DND-41 (cell line): Measurements from ENCODE around the gene AARS1.
"Not testable (repeated sequence)": the region's sequence is repeated elsewhere in the genome, so short reads cannot be mapped to it uniquely, and the experiment has no call there.

ENCODE experiments used
- ATAC-seq: fragments of 200-7000 bp; cut with Tn5 transposase; 3 replicates; pipeline ENCODE4 v1.9.1; 2021; ENCODE audit warnings: low read depth; ENCODE audit not compliant: insufficient read depth
- DNase-seq: peaks from one replicate; pipeline ENCODE4 v3.0.0-alpha.2; 2020
- H2AFZ ChIP-seq: 2 replicates; pipeline ENCODE4 v1.6.0; 2012; ENCODE audit warnings: low read depth, low read length
- H3K27ac ChIP-seq: 2 replicates; pipeline ENCODE4 v1.5.1; 2012; ENCODE audit warnings: low read length, inconsistent platforms
- H3K27me3 ChIP-seq: fragments of 200-600 bp; sonication (generic); 2 replicates; pipeline ENCODE4 v1.6.0; 2012; ENCODE audit warnings: low read length, mild to moderate bottlenecking, inconsistent platforms; ENCODE audit not compliant: insufficient read depth, poor library complexity
- H3K36me3 ChIP-seq: 2 replicates; pipeline ENCODE4 v1.5.1; 2012; ENCODE audit warnings: low read length, inconsistent platforms; ENCODE audit not compliant: insufficient read depth
- H3K4me1 ChIP-seq: 2 replicates; pipeline ENCODE4 v1.5.1; 2012; ENCODE audit warnings: mild to moderate bottlenecking, low read length; ENCODE audit not compliant: insufficient read depth
- H3K4me2 ChIP-seq: 2 replicates; pipeline ENCODE4 v1.6.0; 2012; ENCODE audit warnings: mild to moderate bottlenecking, moderate library complexity, low read length, inconsistent platforms; ENCODE audit not compliant: insufficient read depth
- H3K4me3 ChIP-seq, 2 experiments: fragments of 200-600 bp in 1 of 2; shearing (Covaris generic) in 1 of 2; 2 replicates each; pipeline ENCODE4 v1.5.1; 2012 to 2016; ENCODE audit warnings: inconsistent platforms in 2 of 2, low read length in 2 of 2, mild to moderate bottlenecking in 2 of 2, low read depth in 1 of 2, moderate library complexity in 1 of 2
- H3K79me2 ChIP-seq: 2 replicates; pipeline ENCODE4 v1.6.0; 2012; ENCODE audit warnings: low read length, inconsistent platforms; ENCODE audit not compliant: insufficient read depth
- H3K9ac ChIP-seq: 2 replicates; pipeline ENCODE4 v1.6.0; 2012; ENCODE audit warnings: low read depth, mild to moderate bottlenecking, inconsistent platforms, low read length, moderate library complexity
- H3K9me3 ChIP-seq: 2 replicates; pipeline ENCODE4 v1.5.1; 2012; ENCODE audit warnings: low read length, moderate library complexity, mild to moderate bottlenecking, inconsistent platforms; ENCODE audit not compliant: insufficient read depth, severe bottlenecking
- H4K20me1 ChIP-seq: 2 replicates; pipeline ENCODE4 v1.6.0; 2012; ENCODE audit warnings: low read length; ENCODE audit not compliant: insufficient read depth
- CTCF ChIP-seq: IDR thresholded peaks from 2 replicates; pipeline ENCODE4 v1.5.1; 2012; ENCODE audit warnings: borderline replicate concordance, low read length, moderate library complexity, mild to moderate bottlenecking; ENCODE audit not compliant: poor library complexity, severe bottlenecking; ENCODE audit errors: extremely low read depth
- EZH2 ChIP-seq: IDR thresholded peaks from 3 replicates; pipeline ENCODE4 v1.6.1; 2012; ENCODE audit warnings: borderline replicate concordance, low read depth, mild to moderate bottlenecking, moderate library complexity, low read length, inconsistent platforms; ENCODE audit not compliant: severe bottlenecking

The AARS1 gene

GRCh38 chr16:70290949-70291519, 1.7 kb upstream of the AARS1 start:
- no peaks in the 10 kb centered on the region for H3K9me3 ChIP-seq
- DNase-seq (no peak), ATAC-seq (no peak)
- H4K20me1 ChIP-seq, result 0 out of 2 replicates have a peak, but pooled peaks cover 4% of the 10 kb centered on the region
- peaks cover 11% of the 10 kb centered on the region for H3K36me3 ChIP-seq
- H3K4me3 ChIP-seq, result no peak overlapping the region
- TF ChIP-seq EZH2 (no peak), CTCF (no peak)
- peak overlapping the region; percentile 98; the same call in 1 of the 2 replicates for H3K27ac ChIP-seq
- H3K9ac ChIP-seq, result no peak overlapping the region
- H3K79me2 ChIP-seq, result peaks cover 32% of the 10 kb centered on the region
- H3K4me1 ChIP-seq, result peaks cover 30% of the 10 kb centered on the region
- no peak overlapping the region for H3K4me2 ChIP-seq
- no peaks in the 10 kb centered on the region for H3K27me3 ChIP-seq
- H2AFZ ChIP-seq, result peak overlapping the region; percentile 55; the same call in 1 of the 2 replicates

GRCh38 chr16:70287304-70287971, 1.9 kb downstream of the AARS1 start:
- ATAC-seq, DNase-seq, H3K9me3 ChIP-seq, H3K27me3 ChIP-seq, H2AFZ ChIP-seq: not testable (repeated sequence)
- H3K27ac ChIP-seq, result peak overlapping the region; percentile 75
- peak overlapping the region in 1 of 2 experiments; percentile 74; a peak in 2 of 4 replicates for H3K4me3 ChIP-seq
- H3K9ac ChIP-seq, result peak overlapping the region; percentile 97
- H4K20me1 ChIP-seq, result peaks cover 25% of the 10 kb centered on the region; the same call in 1 of the 2 replicates
- peaks cover 65% of the 10 kb centered on the region for H3K79me2 ChIP-seq
- peaks cover 42% of the 10 kb centered on the region for H3K36me3 ChIP-seq
- peaks cover 46% of the 10 kb centered on the region for H3K4me1 ChIP-seq
- peak overlapping the region; percentile 66 for H3K4me2 ChIP-seq

GRCh38 chr16:70276392-70276791, 12.9 kb downstream of the AARS1 start:
- Histone ChIP-seq H3K36me3 (peaks cover 81% of the 10 kb centered on the region), H3K4me2 (no peak overlapping the region), H3K4me3 (no peak overlapping the region), H3K27me3 (no peaks in the 10 kb centered on the region), H3K27ac (no peak overlapping the region), H2AFZ (no peak overlapping the region), H3K9me3 (no peaks in the 10 kb centered on the region), H3K79me2 (peaks cover 52% of the 10 kb centered on the region), H4K20me1 (peaks cover 20% of the 10 kb centered on the region; the same call in 1 of the 2 replicates), H3K4me1 (no peaks in the 10 kb centered on the region), H3K9ac (no peak overlapping the region)
- ATAC-seq (no peak), DNase-seq (no peak)
- TF ChIP-seq CTCF (no peak), EZH2 (no peak)

GRCh38 chr16:70271696-70272095, 17.6 kb downstream of the AARS1 start:
- peaks cover 25% of the 10 kb centered on the region for H3K79me2 ChIP-seq
- H2AFZ ChIP-seq, result no peak overlapping the region
- no peak for DNase-seq
- H3K27me3 ChIP-seq, result no peaks in the 10 kb centered on the region
- no peaks in the 10 kb centered on the region for H3K4me1 ChIP-seq
- no peak overlapping the region for H3K9ac ChIP-seq
- no peak overlapping the region for H3K4me3 ChIP-seq
- H3K9me3 ChIP-seq, result no peaks in the 10 kb centered on the region
- H3K4me2 ChIP-seq, result no peak overlapping the region
- no peak overlapping the region for H3K27ac ChIP-seq
- no peak for TF ChIP-seq EZH2
- no peak for TF ChIP-seq CTCF
- H3K36me3 ChIP-seq, result peaks cover 83% of the 10 kb centered on the region
- peaks cover 16% of the 10 kb centered on the region; the same call in 1 of the 2 replicates for H4K20me1 ChIP-seq
- no peak for ATAC-seq
